Right forelimb (tissue), 1 donor: ENCODE results near the gene MTCH2.

Experiments used
- DNase-seq: peaks from one replicate; pipeline ENCODE4 v3.0.0-alpha.2; 2018

Gene MTCH2

GRCh38 chr11:47589118-47589517 is 53.2 kb downstream of the MTCH2 start:
- no peak for DNase-seq

- DNase-seq, result no peak
Measured at GRCh38 chr11:47587723-47588326, 54.5 kb downstream of the MTCH2 start.

DNA sequence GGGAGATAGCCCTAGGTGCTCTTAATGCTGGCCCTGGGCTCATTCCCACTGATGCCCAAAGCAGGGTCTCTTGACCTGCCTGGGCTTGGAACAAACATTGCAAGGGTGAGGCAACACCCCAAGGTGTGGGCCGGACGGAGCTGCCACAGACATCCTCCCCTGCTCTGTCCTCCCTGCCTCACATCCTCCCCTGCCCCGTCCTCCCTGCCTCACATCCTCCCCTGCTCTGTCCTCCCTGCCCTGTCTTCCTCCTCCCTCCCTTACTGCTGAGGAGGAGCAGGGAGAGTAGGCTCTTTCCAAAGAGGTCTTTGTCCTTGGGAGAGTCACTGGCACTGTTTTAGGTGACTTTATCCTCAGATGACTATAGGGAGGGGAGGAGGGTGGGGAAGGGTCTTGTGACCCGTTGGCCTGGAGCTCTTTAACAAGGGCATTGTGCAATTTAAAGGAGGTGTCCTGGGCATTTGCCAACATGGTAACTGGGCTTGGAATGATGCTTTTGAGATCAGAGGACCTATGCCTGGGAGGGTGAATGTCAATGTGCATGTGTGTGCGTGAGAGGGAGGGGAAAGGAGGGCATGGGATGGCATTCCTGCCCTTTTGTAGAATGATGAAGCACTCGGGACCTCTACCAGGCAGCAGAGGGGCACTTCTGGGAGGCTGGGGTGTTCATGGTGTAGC is 55.2 kb downstream of the MTCH2 start:
- no peak for DNase-seq

DNA sequence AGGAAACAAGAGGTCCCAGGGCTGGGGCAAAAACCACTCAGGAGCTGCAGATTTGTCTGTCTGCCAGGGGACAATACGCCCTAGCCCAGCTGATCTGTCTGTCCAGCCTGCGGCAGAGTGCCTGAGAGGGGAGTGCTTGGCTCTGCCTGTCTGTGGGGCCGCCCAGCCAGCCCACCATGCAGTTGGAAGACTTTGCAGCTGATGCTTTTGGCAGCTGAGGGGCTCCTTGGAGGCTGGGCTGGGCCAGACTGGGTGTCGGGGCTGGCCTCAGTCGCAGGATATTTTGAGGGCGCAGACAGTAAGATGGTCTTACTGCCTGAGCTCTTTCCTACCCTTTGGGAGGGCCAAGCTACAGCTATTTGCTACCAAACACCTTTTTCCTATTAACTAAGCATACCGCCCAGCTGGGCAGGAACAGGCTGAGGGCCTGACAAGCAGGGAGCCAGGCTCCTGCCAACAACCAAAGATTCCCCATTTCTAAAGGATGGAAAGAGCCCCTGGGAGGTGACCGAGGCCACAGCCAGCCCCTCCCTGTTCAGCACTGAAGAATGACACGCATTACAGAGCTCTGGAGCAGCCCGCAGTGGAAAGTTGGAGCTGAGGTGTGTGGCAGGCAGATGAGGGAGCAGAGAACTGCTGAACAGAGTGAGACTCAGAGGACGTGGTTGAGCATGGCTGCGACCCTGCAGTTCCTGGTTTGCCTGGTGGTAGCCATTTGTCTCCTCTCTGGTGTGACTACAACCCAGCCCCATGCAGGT is 56.1 kb downstream of the MTCH2 start, which contains the start of gene FAM180B:
TSS of gene FAM180B (plus strand) at position 581 of the 758 bp plus-strand sequence. CDS start at position 672, 91 bp downstream.
- DNase-seq, result peak; percentile 76

DNA sequence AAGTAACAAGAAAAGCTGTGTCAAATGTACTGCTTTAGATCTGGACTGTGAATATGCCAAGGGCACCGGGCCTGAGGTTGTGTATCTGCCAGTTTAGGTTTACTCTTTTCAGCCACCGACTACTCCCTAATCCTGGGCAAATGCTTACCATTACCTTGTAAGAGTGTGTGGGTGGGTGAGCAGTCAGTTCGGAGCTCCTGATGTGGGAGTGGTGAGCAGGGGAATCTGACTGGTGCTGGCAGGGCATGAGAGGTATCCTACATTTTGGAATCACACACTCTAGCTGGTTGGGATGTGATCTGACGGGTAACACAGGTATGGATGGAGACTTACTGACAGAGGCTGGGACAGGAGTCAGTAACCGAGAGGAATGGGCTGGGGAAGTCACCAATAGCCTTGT is 58.5 kb downstream of the MTCH2 start:
- DNase-seq, result no peak

GRCh38 chr11:47578524-47579494 is 63.5 kb downstream of the MTCH2 start, which contains the start of the genes KBTBD4 and NDUFS3:
Gene KBTBD4, minus strand, starts transcription at chr11:47578970. Its CDS starts 19 bp downstream, at chr11:47578951.
Gene NDUFS3, plus strand, starts transcription at chr11:47579074. Its CDS starts 18 bp downstream, at chr11:47579092.
- peak; percentile 95 for DNase-seq

GRCh38 chr11:47577460-47578041 is 64.8 kb downstream of the MTCH2 start:
- DNase-seq, result no peak

DNA sequence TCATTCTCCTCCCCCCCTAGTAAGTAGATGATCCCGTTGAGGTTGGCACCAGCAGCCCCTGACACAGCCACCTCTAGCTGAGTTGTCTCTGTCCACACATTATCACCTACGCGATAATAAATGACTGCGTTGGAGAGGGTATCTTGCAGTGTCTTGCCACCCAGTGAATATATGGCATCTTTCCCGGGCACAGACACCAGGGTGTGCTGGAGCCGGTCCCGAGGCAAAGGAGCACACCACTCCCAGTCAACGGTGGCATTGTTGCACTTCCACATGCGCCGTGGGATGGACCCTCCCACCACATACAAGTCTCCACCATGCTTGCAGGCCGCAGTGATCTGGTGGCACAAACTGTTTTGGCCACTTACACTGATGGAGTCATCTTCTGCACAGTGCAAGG is 69.0 kb downstream of the MTCH2 start:
- no peak for DNase-seq

DNA sequence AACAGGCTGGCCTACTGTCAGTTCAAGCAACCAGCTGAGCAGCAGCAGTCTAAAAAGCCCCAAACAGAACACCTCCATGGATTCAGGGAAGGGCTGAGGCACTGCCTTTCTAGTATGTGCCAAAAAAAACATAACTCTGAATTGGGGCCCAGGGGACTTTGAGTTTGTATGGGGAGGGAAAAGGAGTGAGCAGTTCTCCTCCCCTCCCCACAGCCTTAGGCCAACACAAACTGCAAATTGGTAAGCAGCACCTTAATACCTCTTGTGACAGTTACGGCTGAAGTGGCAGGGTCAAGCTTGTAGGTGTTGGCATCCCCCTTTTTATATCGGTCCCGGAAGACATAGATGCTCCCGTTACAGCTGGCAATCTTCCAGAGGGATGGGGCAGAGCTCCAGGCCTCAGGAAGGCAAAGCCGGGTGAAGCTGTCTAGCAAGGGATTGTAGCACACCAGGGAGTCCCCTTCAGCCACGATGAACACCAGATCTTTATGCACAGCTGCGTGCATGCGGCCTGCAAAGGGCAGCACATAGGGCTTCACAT is 69.6 kb downstream of the MTCH2 start:
- no peak for DNase-seq

- no peak for DNase-seq
Measured at GRCh38 chr11:47571895-47572294, 70.5 kb downstream of the MTCH2 start.

- no peak for DNase-seq
Measured at GRCh38 chr11:47571357-47571729, 71.0 kb downstream of the MTCH2 start.

DNA sequence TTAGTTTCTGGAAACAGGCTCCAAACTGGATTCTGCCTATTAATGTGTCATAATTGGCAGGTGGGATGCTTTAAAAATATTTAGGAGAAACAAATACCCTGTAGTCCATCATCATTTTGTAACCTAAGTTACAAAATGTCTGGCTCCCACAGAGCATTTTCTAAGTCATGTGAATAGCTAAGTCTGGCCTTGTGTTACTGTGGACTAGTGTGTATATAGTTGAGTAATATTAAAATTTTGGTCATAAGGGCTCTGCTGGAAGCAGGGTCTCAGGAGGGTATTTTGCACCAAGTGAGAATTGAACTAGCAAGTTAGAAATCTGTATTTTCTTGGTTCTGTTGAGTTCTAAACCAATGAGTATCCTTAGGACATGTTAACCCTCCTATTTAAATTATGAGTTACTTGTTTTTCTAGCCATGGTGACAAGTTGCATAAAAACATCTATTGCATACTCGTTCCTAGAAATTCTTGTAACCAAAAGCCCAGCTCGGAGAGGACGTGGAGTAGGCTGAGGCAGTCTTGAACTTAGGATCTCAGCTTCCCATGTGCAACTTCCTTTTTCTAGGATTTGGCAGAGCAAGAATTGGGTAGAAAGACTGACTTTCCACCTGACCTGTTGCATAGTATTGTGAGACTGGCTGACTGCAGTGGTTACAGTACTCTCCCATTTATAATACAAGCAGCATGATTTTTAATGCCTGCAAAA is 71.6 kb downstream of the MTCH2 start:
- DNase-seq, result no peak

- DNase-seq, result no peak
Measured at GRCh38 chr11:47569646-47570045, 72.7 kb downstream of the MTCH2 start.
